NCI-H2107 (cell line): Measurements from ENCODE around the gene PRKG2.
"Not testable (repeated sequence)": the region's sequence is repeated elsewhere in the genome, so short reads cannot be mapped to it uniquely, and the experiment has no call there.

Experiments used
- DNase-seq: peaks from one replicate; lab custom pipeline; 2025; lab: John Stamatoyannopoulos, UW

The PRKG2 gene

GRCh38 chr4:81214881-81215868 is at the start of gene PRKG2:
TSS of gene PRKG2 (minus strand) at chr4:81215222. CDS start at chr4:81205047, 10,175 bp downstream.
- DNase-seq = peak; percentile 2

DNA sequence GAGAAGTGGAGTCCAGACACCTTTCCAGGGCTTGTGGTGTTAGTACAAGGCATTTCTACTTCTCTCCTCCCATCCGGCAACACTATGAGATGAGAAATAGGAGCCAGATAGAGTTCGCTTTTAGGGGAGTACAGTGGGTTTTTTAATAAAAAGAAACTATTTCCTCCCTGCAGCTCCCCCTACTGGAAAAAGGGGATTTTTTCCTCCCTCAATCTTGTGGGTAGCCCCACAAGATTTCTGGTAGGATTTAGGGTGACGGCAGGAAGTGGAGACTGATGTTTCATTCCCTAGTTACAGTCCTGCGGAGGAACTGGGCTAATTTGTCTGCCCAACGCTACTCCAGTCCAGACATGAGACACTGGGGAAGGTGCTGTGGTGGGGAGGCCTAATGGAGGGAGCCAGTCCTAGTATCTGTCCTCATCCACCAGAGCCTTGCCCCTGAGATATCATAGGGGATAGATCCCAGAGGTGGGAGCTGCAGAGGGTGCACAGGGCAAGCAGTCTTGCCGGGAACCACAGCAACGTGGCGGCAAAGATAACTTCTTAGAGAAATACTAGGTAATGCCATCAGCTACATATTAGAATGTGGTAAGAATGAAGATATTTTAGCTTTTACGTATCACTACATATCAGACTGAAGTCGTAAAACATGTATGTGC is 45.5 kb upstream of the PRKG2 start:
- DNase-seq = no peak

- DNase-seq = no peak
These were observed 44.0 kb upstream of the PRKG2 start for GRCh38 chr4:81258841-81259550.

GRCh38 chr4:81257816-81258215 is 42.8 kb upstream of the PRKG2 start:
- no peak for DNase-seq

DNA sequence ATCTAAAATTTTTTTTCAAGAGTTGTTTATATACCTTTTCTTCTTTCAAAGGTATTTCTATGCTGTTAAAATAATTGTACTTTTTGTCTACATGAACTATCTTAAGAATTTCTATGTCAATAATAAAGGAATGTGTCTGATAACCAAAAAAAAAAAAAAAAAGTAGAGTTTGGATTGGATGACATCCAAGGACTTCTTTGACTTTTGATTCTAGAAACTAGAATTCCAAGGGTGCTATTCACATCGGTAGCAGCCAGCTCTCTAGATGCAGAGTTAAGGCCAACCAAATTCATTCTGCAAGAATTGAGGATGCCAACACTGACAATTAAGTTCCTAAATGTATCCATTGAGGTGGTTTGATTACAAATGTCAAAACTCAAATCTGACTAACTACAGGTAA is 42.0 kb upstream of the PRKG2 start:
- DNase-seq = no peak

DNA sequence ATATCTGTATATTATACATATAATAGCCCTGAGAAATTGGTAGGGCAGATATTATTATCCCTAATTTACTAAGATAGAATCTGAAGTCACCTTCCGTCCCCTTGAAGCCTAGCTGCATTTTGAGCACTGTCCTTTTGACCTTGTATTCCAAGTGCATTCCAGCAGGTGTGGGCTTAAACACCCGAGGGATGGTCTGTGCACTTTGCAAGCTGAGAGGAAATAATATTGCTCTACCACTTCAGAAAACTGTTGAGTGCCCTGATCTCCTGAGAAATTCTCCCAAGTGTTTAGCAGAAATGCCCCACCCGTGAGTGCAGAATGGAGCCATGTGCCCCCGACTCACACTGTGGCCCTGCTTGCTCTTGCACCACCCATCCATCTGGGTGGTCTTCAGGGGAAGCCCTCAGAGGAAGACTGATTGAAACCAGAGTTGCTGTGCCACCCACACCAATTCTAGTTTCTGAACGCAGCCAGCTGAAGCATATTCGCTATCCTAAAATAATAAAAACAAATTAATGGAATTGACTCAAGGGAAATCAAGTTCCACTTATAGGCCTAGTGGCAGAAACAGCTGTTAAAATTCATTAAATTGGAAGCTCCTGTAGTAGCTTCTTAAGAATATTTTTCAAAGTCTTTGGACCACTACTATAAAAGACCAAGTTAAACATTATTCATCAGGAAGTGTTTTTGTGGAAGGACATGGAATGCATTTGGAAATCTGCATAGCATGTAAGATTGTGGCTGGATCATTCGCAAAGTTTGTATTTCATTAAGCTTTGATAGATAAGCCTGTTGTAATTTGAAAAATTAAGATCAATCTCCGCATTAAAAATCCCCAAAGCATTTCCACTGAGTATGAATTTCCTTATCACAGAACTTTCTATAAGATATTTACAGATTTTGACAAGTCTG is 41.3 kb upstream of the PRKG2 start:
- DNase-seq = no peak

- no peak for DNase-seq
These were observed 40.5 kb upstream of the PRKG2 start for GRCh38 chr4:81255524-81255923.

DNA sequence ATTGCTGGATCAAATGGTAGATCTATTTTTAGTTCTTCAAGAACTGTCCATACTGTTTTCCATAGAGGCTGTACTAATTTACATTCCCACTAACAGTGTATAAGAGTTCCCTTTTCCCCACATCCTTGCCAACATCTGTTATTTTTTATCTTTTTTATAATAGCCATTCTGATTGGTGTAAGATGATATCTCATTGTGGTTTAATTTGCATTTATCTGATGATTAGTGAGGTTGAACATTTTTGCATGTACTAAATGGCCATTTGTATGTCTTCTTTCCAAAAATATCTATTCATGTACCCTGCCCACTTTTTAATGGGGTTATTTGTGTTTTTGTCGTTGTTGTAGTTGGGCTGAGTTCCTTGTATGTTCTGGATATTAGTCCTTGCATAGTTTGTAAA is 35.4 kb upstream of the PRKG2 start:
- DNase-seq = no peak

- no peak for DNase-seq
These were observed 30.4 kb upstream of the PRKG2 start for GRCh38 chr4:81245218-81246009.

DNA sequence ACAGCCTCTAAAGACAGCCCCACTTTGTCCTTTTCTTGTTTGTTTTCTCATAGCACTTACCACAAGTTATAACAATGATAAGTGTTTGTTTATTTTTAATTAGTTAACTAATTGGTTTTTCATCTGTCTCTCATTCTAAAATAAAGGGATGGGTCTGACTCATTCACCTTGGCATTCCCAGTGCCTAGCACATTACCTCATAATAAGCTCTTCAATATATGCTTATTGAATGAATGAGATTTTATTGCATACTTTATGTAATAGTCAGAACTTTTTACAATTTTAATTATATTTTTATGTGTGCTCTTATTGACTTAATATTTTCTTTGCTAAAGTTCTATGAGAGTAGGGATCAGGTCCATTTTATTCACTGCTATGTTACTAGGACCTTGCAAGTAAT is 22.8 kb upstream of the PRKG2 start:
- DNase-seq = no peak

DNA sequence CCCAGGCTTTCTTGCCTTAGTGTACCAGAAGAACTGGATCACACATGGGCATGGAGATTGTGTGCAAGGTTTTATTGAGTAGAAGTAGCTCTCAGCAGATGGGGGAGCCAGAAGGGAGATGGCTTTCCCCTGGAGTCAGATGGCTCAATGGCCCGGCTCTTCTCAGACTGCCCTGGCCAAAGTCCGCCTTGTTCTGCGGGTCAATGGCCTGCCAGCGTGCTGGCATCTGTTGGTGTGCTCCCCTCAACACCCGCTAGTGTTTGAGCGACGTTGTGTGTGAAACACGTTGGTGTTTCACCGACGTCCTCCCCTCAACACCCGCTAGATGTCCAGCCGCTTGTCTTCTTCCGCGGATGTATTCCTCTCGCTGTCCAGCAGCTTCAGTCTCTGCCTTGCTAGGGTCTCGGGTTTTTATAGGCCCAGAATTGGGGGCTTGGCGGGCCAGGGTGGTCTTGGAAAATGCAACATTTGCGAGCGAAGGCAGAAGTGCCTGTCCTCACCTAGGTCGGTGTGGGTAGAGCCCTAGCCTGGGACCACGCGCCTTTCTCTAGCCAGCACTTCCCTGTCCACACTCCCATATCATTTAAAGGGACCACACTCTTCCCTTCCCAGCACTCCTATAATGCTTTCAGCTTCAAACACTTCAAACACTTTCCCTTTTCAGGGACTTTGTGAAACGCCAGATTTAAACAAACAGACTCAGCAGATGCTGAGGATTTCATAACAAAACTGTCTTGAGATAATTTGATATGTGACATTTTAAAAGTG is 21.1 kb upstream of the PRKG2 start:
- DNase-seq = no peak

DNA sequence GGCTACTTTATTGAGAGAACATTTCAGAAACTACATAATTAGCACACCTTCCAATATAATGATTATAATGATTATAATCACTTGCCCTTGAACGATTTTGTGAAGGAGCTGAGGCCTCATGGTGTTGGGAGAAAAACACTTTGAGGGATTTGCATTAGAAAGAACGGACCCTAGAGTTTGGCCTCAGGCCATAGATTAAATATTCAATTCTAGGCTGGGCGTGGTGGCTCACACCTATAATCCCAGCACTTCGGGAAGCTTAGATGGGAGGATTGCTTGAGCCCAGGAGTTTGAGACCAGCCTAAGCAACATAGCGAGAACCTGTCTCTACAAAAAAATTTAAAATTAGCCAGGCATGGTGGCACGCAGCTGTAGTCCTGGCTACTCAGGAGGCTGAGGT is 12.9 kb upstream of the PRKG2 start:
- DNase-seq = no peak

GRCh38 chr4:81227138-81227537 is 12.1 kb upstream of the PRKG2 start:
- DNase-seq = no peak

GRCh38 chr4:81225252-81225651 is 10.2 kb upstream of the PRKG2 start:
- DNase-seq = no peak

DNA sequence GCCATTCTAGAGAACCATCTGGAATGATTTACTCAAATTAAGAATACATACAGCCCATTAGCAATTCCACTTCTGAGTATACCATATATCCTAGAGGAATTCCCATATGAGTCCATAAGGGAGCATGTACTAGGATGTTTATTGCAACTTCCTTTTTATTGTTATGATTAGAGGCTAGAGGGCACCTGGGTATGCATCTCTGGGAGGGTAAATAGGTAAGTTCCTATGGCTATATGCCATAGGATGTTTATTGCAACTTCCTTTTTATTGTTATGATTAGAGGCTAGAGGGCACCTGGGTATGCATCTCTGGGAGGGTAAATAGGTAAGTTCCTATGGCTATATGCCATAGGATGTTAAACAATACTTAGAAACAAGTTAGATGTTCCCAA is 7.1 kb upstream of the PRKG2 start:
- not testable (repeated sequence) for DNase-seq

- DNase-seq = no peak
These were observed 6.5 kb upstream of the PRKG2 start for GRCh38 chr4:81221303-81222081.

DNA sequence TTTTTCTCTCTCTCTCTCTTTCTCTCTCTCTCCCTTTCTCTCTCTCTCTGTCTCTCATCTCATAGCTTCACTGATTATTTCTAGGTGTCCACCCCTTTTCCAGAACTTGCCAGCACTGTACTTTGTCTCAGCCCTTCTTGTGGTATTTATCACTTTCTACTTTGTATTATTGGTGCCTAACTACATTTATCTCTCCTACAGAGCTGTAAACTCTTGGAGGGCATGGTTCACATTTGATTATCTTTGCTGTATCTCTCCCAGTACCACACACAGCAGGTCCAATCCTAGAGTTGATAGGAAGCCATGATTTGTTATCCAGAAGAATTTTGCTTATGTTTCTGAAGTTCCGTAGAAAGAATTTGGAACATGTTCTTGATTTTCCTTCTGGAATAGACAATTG is 5.2 kb upstream of the PRKG2 start:
- no peak for DNase-seq

GRCh38 chr4:81218206-81218605 is 3.2 kb upstream of the PRKG2 start:
- DNase-seq = no peak

- no peak for DNase-seq
These were observed 2.8 kb upstream of the PRKG2 start for GRCh38 chr4:81217779-81218178.
